Thymus (tissue), 11 donors: Measurements from ENCODE around the gene HOXA7. TPM values are rescaled to one million over a fixed set of nuclear protein-coding genes. Genes with fewer than 3 reads are reported as not detected.

Experiments
- DNase-seq, 9 donors: peaks; one replicate each; pipeline ENCODE4 v3.0.0-alpha.2; 2013; ENCODE audit warnings: low spot score in 9 of 9, low read depth in 6 of 9, missing footprints in 1 of 9
- H3K27ac ChIP-seq, 2 donors: one replicate each; pipeline ENCODE4 v1.5.1; 2013; ENCODE audit warnings: control low read depth in 1 of 2, low read depth in 1 of 2, low read length in 1 of 2, mild to moderate bottlenecking in 1 of 2, moderate library complexity in 1 of 2
- H3K27me3 ChIP-seq, 2 donors: one replicate each; pipeline ENCODE4 v1.5.1; 2013; ENCODE audit warnings: low read length in 1 of 2; ENCODE audit not compliant: control insufficient read depth in 2 of 2, insufficient read depth in 1 of 2
- H3K36me3 ChIP-seq, 2 donors: one replicate each; pipeline ENCODE4 v1.5.1; 2013; ENCODE audit warnings: low read length in 1 of 2, mild to moderate bottlenecking in 1 of 2, moderate library complexity in 1 of 2; ENCODE audit not compliant: control insufficient read depth in 2 of 2, insufficient read depth in 2 of 2
- H3K4me1 ChIP-seq, 2 donors: one replicate each; pipeline ENCODE4 v1.5.1; 2013; ENCODE audit warnings: low read length in 2 of 2; ENCODE audit not compliant: control insufficient read depth in 2 of 2, insufficient read depth in 2 of 2
- H3K4me3 ChIP-seq, 2 donors: one replicate each; pipeline ENCODE4 v1.5.1; 2013; ENCODE audit warnings: low read length in 2 of 2, control low read depth in 1 of 2, mild to moderate bottlenecking in 1 of 2
- H3K9me3 ChIP-seq, 2 donors: one replicate each; pipeline ENCODE4 v1.5.1; 2013; ENCODE audit warnings: low read length in 1 of 2, mild to moderate bottlenecking in 1 of 2; ENCODE audit not compliant: control insufficient read depth in 2 of 2, insufficient read depth in 1 of 2
- WGBS: extraction: QIAGEN DNeasy Blood & Tissue Kit; methylation state at CpG from one replicate; pipeline ENCODE4 v1.1.7; 2013; 5-methylcytosine and 5-hydroxymethylcytosine counted together
- polyA plus RNA-seq: library from polyadenylated mRNA; stranded (reverse); fragments of 200-250 nt; gene quantifications from one replicate; pipeline ENCODE4 v1.2.3, GENCODE V29; 2013
- total RNA-seq: library from RNA; stranded (reverse); fragments of 120-200 nt; gene quantifications from one replicate; pipeline ENCODE4 v1.2.4, GENCODE V29; 2013
- donor health status: healthy.

HOXA7 gene
- total and polyA plus RNA-seq, 2 donors = 0.41 to 0.57 TPM

- peaks cover 88 to 97% of the 10 kb centered on the region in 2 donors for H3K27me3 ChIP-seq
- peaks cover 9 to 16% of the 10 kb centered on the region in 2 donors for H3K4me1 ChIP-seq
- no peak overlapping the region for H3K27ac ChIP-seq
- 9% methylated on average over 14 of the region's 14 CpGs for WGBS
- DNase-seq = no peak
- peaks cover 1 to 4% of the 10 kb centered on the region in 2 donors for H3K9me3 ChIP-seq
- peak overlapping the region in 1 of 2 donors; percentile 65 for H3K4me3 ChIP-seq
- H3K36me3 ChIP-seq = no peaks in the 10 kb centered on the region
Measured at GRCh38 chr7:27200761-27201579, 44.5 kb upstream of the HOXA7 start.

GRCh38 chr7:27199849-27200760, 43.6 kb upstream of the HOXA7 start, which contains the start of gene HOXA13:
HOXA13 (minus strand) TSS chr7:27200091; CDS start chr7:27200077, 14 bp downstream.
- no peaks in the 10 kb centered on the region for H3K36me3 ChIP-seq
- DNase-seq = peak in 6 of 9 donors; percentile 45 to 77 (median 55)
- peak within 1 kb of the TSS in 1 of 2 donors; percentile 65 for H3K4me3 ChIP-seq
- no peak within 1 kb of the TSS for H3K27ac ChIP-seq
- 1% methylated on average over 99 of the region's 99 CpGs for WGBS
- peaks cover under 1 to 1% of the 10 kb centered on the region in 2 donors for H3K9me3 ChIP-seq
- peaks cover 88 to 97% of the 10 kb centered on the region in 2 donors for H3K27me3 ChIP-seq
- peaks cover 9 to 16% of the 10 kb centered on the region in 2 donors for H3K4me1 ChIP-seq

GRCh38 chr7:27198871-27199801, 42.7 kb upstream of the HOXA7 start:
- no peak overlapping the region for H3K27ac ChIP-seq
- H3K27me3 ChIP-seq = peaks cover 85 to 97% of the 10 kb centered on the region in 2 donors
- peaks cover 9 to 16% of the 10 kb centered on the region in 2 donors for H3K4me1 ChIP-seq
- peaks cover 0 to 1% of the 10 kb centered on the region in 2 donors for H3K9me3 ChIP-seq
- DNase-seq = no peak
- WGBS = 3% methylated on average over 93 of the region's 93 CpGs
- H3K36me3 ChIP-seq = no peaks in the 10 kb centered on the region
- H3K4me3 ChIP-seq = peak overlapping the region in 1 of 2 donors; percentile 65

- DNase-seq = no peak
- H3K27ac ChIP-seq = no peak overlapping the region
- H3K4me3 ChIP-seq = no peak overlapping the region
- H3K36me3 ChIP-seq = no peaks in the 10 kb centered on the region
- peaks cover 9 to 16% of the 10 kb centered on the region in 2 donors for H3K4me1 ChIP-seq
- H3K27me3 ChIP-seq = peaks cover 81 to 97% of the 10 kb centered on the region in 2 donors
- peaks cover 0 to 1% of the 10 kb centered on the region in 2 donors for H3K9me3 ChIP-seq
- 13% methylated on average over 29 of the region's 29 CpGs for WGBS
Measured at GRCh38 chr7:27198138-27198841, 41.8 kb upstream of the HOXA7 start.

GRCh38 chr7:27197137-27198042, 40.9 kb upstream of the HOXA7 start:
- H3K4me1 ChIP-seq = peaks cover 9 to 16% of the 10 kb centered on the region in 2 donors
- H3K9me3 ChIP-seq = peaks cover 0 to 1% of the 10 kb centered on the region in 2 donors
- no peak for DNase-seq
- no peaks in the 10 kb centered on the region for H3K36me3 ChIP-seq
- no peak overlapping the region for H3K4me3 ChIP-seq
- H3K27ac ChIP-seq = no peak overlapping the region
- 24% methylated on average over 18 of the region's 18 CpGs for WGBS
- peaks cover 78 to 97% of the 10 kb centered on the region in 2 donors for H3K27me3 ChIP-seq

- Histone ChIP-seq H3K27ac (peak overlapping the region in 1 of 2 donors; percentile 20), H3K9me3 (peaks cover 1 to 6% of the 10 kb centered on the region in 2 donors), H3K4me3 (no peak overlapping the region), H3K4me1 (peaks cover 14 to 16% of the 10 kb centered on the region in 2 donors), H3K36me3 (no peaks in the 10 kb centered on the region), H3K27me3 (peaks cover 77 to 97% of the 10 kb centered on the region in 2 donors)
- peak in 8 of 9 donors; percentile 46 to 87 (median 72) for DNase-seq
- 3% methylated on average over 6 of the region's 6 CpGs for WGBS
Measured at GRCh38 chr7:27196287-27196767, 39.9 kb upstream of the HOXA7 start.

GRCh38 chr7:27194686-27195379, 38.4 kb upstream of the HOXA7 start:
- 39% methylated on average over 9 of the region's 9 CpGs for WGBS
- H3K27me3 ChIP-seq = peaks cover 77 to 98% of the 10 kb centered on the region in 2 donors
- H3K27ac ChIP-seq = no peak overlapping the region
- H3K36me3 ChIP-seq = no peaks in the 10 kb centered on the region
- no peak for DNase-seq
- H3K9me3 ChIP-seq = peaks cover 0 to 6% of the 10 kb centered on the region in 2 donors
- peaks cover 9% of the 10 kb centered on the region in 2 donors for H3K4me1 ChIP-seq
- H3K4me3 ChIP-seq = no peak overlapping the region
